A549 (cell line): ENCODE data around the gene APLP2. TPM values are rescaled to one million over a fixed set of nuclear protein-coding genes. Genes with fewer than 3 reads are reported as not detected.
A peak's percentile ranks its signal among the peaks of the same experiment; 100 is the strongest.

Experiments
- ATAC-seq, 2 experiments: fragments of 200-7000 bp in 1 of 2; fragments of >200 bp in 1 of 2; cut with Nextera tagmentation in 1 of 2; cut with Tn5 transposase in 1 of 2; 3 replicates each; pipeline versions ENCODE4 v1.8.0 to v1.9.1; 2018 to 2020; ENCODE audit warnings: mild to moderate bottlenecking in 1 of 2, moderate library complexity in 1 of 2
- CTCF ChIA-PET: fragments of 300-600 bp; sonication (Branson Sonifier 250); formaldehyde crosslinking; extraction: SDS; loops from one replicate; lab custom pipeline; 2021; ENCODE audit warnings: antibody characterized with exemption, inconsistent platforms; lab: Yijun Ruan, JAX
- POLR2A ChIA-PET: fragments of 350-600 bp; formaldehyde crosslinking; extraction: SDS; loops from one replicate; lab custom pipeline; 2021; ENCODE audit warnings: antibody characterized with exemption, inconsistent platforms; lab: Yijun Ruan, JAX
- DNase-seq, 2 experiments: peaks; one replicate each; pipeline versions ENCODE4 v3.0.0 to v3.0.0-alpha.2; 2011 to 2016; ENCODE audit warnings: low read depth in 1 of 2, low spot score in 1 of 2
- FAIRE-seq: peaks from 2 replicates; lab custom pipeline; 2011; peaks lifted over from hg19 to GRCh38; lab: Jason Lieb, UNC
- H3K27ac ChIP-seq, 2 experiments: fragments of >200 bp; sonication (Bioruptor Twin); formaldehyde crosslinking; 3 replicates each; pipeline ENCODE4 v1.5.1; 2016 to 2017
- H3K4me1 ChIP-seq: fragments of >200 bp; sonication (Bioruptor Twin); formaldehyde crosslinking; 3 replicates; pipeline ENCODE4 v1.6.1; 2016
- H3K4me2 ChIP-seq: fragments of >200 bp; sonication (Bioruptor Twin); formaldehyde crosslinking; 3 replicates; pipeline ENCODE4 v1.6.1; 2016
- H3K4me3 ChIP-seq: fragments of >200 bp; sonication (Bioruptor Twin); formaldehyde crosslinking; 3 replicates; pipeline ENCODE4 v1.5.1; 2016
- H3K9me3 ChIP-seq: fragments of >200 bp; sonication (Bioruptor Twin); formaldehyde crosslinking; 3 replicates; pipeline ENCODE4 v1.6.1; 2016
- CBX8 ChIP-seq: fragments of 200-600 bp; sonication (generic); IDR thresholded peaks from 2 replicates; pipeline ENCODE4 v1.6.1; 2016
- FOSB ChIP-seq: fragments of 250-450 bp; sonication (Bioruptor Pico); IDR thresholded peaks from 2 replicates; pipeline ENCODE4 v1.5.0; 2020; ENCODE audit warnings: mild to moderate bottlenecking, moderate library complexity
- HOXA7 ChIP-seq: fragments of 250-450 bp; sonication (Bioruptor Pico); IDR thresholded peaks from 2 replicates; pipeline ENCODE4 v1.5.0; 2020; ENCODE audit warnings: mild to moderate bottlenecking, moderate library complexity
- MAFK ChIP-seq: fragments of 450-650 bp; IDR thresholded peaks from 2 replicates; pipeline ENCODE4 v1.6.1; 2014; ENCODE audit not compliant: partially characterized antibody
- RAD21 ChIP-seq, 2 experiments: fragments of >200 bp in 1 of 2; sonication (Bioruptor Twin) in 1 of 2; formaldehyde crosslinking in 1 of 2; IDR thresholded peaks in 1 of 2; conservative IDR thresholded peaks in 1 of 2; 2 replicates in 1 of 2; 3 replicates in 1 of 2; pipeline ENCODE4 v1.6.1; 2012 to 2018; ENCODE audit warnings: inconsistent platforms in 1 of 2
- RCOR1 ChIP-seq: fragments of 150-350 bp; IDR thresholded peaks from 2 replicates; pipeline ENCODE4 v1.6.1; 2014; ENCODE audit warnings: antibody characterized with exemption, low read length, low read depth
- RNF2 ChIP-seq: fragments of 200-600 bp; sonication (generic); IDR thresholded peaks from 2 replicates; pipeline ENCODE4 v1.6.1; 2016; ENCODE audit warnings: low read depth, mild to moderate bottlenecking, antibody characterized with exemption, moderate library complexity, borderline replicate concordance
- ZC3H11A ChIP-seq: fragments of 450-650 bp; IDR thresholded peaks from 2 replicates; pipeline ENCODE4 v1.6.1; 2014; ENCODE audit warnings: antibody characterized with exemption, mild to moderate bottlenecking
- WGBS: methylation state at CpG from one replicate; pipeline ENCODE4 v1.1.6; 2017; ENCODE audit errors: missing lambda C conversion rate; 5-methylcytosine and 5-hydroxymethylcytosine counted together
- polyA plus RNA-seq, 4 experiments: library from polyadenylated mRNA; depleted of rRNA in 3 of 4; stranded (reverse); fragments of >200 nt; fragmentation: RNase III in 1 of 4; extraction: RNeasy Plus Mini Kit Qiagen cat#74134 plus additional on column Dnase treatment in 1 of 4; gene quantifications; 2 replicates in 3 of 4; 3 replicates in 1 of 4; pipeline ENCODE4 v1.2.3, GENCODE V29; 2011 to 2017
- TF ChIP-seq, protein P1 (sequence below): fragments of 200-600 bp; sonication (generic); IDR thresholded peaks from 2 replicates; pipeline ENCODE4 v1.6.1; 2016; ENCODE audit warnings: antibody characterized with exemption, mild to moderate bottlenecking, moderate library complexity
- TF ChIP-seq, protein P2 (sequence below): fragments of 250-450 bp; sonication (Bioruptor Pico); IDR thresholded peaks from 2 replicates; pipeline ENCODE4 v1.5.0; 2020; ENCODE audit warnings: low read depth, mild to moderate bottlenecking, moderate library complexity
- TF ChIP-seq, protein P3 (sequence below): fragments of >200 bp; sonication (Bioruptor Twin); formaldehyde crosslinking; IDR thresholded peaks from 2 replicates; pipeline ENCODE4 v1.6.1; 2016
- TF ChIP-seq, protein P4 (sequence below): fragments of 450-650 bp; IDR thresholded peaks from 2 replicates; pipeline ENCODE4 v1.6.1; 2014; ENCODE audit warnings: antibody characterized with exemption
- TF ChIP-seq, protein P5 (sequence below): fragments of >200 bp; sonication (Bioruptor Twin); formaldehyde crosslinking; IDR thresholded peaks from 3 replicates; pipeline ENCODE4 v1.5.1; 2016
- TF ChIP-seq, protein P6 (sequence below): IDR thresholded peaks from 2 replicates; pipeline ENCODE4 v1.6.1; 2012
- TF ChIP-seq, protein P7 (sequence below): IDR thresholded peaks from 2 replicates; pipeline ENCODE4 v1.6.1; 2012; ENCODE audit warnings: low read depth, borderline replicate concordance

The APLP2 gene
- polyA plus RNA-seq, 2 of the 4 experiments (the other 2 are of a cell fraction) = 166 to 203 TPM

DNA sequence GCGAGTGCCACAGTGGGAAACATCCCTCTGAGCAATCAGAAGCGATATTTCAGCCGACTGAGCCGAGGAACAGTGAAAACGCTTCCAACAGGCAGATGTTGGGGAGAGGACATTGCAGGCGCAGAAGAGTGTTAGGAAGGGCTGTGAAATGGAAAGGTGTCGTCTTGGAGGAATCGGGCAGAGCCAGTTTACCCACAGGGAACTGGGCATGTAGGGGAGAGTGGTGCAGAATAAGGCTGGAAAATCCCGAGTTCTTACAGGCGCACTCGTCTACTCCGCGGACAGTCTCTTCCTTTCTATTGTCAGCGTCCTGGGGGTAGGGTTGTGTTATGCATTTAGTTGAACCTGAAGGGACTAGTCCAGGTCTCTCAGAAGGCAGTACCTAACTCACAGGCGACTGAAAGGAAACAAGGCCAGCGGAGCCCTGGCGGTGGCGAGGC is 1.1 kb upstream of the APLP2 start (continued):
- TF ChIP-seq MAFK (no peak), ZC3H11A (no peak)
- TF ChIP-seq, protein P1, sequence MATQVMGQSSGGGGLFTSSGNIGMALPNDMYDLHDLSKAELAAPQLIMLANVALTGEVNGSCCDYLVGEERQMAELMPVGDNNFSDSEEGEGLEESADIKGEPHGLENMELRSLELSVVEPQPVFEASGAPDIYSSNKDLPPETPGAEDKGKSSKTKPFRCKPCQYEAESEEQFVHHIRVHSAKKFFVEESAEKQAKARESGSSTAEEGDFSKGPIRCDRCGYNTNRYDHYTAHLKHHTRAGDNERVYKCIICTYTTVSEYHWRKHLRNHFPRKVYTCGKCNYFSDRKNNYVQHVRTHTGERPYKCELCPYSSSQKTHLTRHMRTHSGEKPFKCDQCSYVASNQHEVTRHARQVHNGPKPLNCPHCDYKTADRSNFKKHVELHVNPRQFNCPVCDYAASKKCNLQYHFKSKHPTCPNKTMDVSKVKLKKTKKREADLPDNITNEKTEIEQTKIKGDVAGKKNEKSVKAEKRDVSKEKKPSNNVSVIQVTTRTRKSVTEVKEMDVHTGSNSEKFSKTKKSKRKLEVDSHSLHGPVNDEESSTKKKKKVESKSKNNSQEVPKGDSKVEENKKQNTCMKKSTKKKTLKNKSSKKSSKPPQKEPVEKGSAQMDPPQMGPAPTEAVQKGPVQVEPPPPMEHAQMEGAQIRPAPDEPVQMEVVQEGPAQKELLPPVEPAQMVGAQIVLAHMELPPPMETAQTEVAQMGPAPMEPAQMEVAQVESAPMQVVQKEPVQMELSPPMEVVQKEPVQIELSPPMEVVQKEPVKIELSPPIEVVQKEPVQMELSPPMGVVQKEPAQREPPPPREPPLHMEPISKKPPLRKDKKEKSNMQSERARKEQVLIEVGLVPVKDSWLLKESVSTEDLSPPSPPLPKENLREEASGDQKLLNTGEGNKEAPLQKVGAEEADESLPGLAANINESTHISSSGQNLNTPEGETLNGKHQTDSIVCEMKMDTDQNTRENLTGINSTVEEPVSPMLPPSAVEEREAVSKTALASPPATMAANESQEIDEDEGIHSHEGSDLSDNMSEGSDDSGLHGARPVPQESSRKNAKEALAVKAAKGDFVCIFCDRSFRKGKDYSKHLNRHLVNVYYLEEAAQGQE = no peak
- TF ChIP-seq, protein P2, sequence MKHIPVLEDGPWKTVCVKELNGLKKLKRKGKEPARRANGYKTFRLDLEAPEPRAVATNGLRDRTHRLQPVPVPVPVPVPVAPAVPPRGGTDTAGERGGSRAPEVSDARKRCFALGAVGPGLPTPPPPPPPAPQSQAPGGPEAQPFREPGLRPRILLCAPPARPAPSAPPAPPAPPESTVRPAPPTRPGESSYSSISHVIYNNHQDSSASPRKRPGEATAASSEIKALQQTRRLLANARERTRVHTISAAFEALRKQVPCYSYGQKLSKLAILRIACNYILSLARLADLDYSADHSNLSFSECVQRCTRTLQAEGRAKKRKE (CRISPR knock-in tag) = no peak

DNA sequence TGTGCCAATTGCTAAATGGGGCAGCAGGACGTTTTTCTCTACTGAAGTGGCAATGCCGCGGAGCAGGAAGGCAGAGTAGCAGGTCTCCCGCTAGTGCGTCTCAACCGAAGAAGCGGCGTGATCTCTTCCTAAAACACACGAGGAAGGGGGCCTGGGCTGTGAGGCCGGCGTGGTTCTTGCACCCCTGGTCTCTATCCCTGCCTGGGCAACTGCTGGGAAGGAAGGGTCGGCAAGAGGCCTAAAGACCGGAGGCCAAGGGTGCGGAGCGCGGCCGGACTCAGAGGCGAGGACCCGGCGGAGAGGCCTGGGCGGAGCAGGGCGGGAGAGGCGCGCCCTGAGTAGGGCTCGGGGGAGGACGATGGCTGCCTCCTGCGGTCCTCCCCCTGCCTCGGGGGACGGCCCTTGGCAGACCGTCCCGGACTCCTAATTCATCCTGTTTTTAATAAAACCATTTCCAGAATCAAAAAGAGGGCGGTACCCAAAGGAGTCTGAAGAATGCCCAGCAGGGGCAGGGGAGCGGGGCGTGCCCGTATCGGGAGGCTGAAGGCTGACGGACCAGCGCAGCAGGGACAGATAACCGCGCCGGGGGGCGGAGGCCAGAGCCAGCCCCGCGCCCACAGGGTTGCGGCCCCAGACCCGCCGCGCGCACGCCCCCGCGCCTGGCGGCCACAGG is 572 bp upstream of the APLP2 start:
- FAIRE-seq (no peak), DNase-seq (peak; percentile 47 to 61), ATAC-seq (peak; percentile 65 to 72)
- Histone ChIP-seq H3K4me1 (peaks cover 4% of the 10 kb centered on the region; the same call in 1 of the 3 replicates), H3K4me3 (peak overlapping the region; percentile 96), H3K27ac (peak overlapping the region; percentile 82 to 89), H3K4me2 (peak overlapping the region; percentile 90), H3K9me3 (no peaks in the 10 kb centered on the region)
- TF ChIP-seq HOXA7 (CRISPR knock-in tag) (no peak), RNF2 (no peak), CBX8 (no peak), FOSB (CRISPR knock-in tag) (no peak)
- TF ChIP-seq, protein P3, sequence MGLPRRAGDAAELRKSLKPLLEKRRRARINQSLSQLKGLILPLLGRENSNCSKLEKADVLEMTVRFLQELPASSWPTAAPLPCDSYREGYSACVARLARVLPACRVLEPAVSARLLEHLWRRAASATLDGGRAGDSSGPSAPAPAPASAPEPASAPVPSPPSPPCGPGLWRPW = no peak
- TF ChIP-seq, protein P4, sequence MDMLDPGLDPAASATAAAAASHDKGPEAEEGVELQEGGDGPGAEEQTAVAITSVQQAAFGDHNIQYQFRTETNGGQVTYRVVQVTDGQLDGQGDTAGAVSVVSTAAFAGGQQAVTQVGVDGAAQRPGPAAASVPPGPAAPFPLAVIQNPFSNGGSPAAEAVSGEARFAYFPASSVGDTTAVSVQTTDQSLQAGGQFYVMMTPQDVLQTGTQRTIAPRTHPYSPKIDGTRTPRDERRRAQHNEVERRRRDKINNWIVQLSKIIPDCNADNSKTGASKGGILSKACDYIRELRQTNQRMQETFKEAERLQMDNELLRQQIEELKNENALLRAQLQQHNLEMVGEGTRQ = no peak
- POLR2A ChIA-PET = interaction anchor here (0.6 to 3.2 kb wide), 2 partner anchors 55 to 67 kb away, joined by 5 to 53 read pairs; partner anchors contain the start of gene PRDM10
- CTCF ChIA-PET = interaction anchor here (1.4 kb wide), 1 partner anchor 170 kb away, joined by 3 read pairs; no protein-coding TSS in a partner anchor
- 19% methylated on average over 37 of the region's 53 CpGs for WGBS

DNA sequence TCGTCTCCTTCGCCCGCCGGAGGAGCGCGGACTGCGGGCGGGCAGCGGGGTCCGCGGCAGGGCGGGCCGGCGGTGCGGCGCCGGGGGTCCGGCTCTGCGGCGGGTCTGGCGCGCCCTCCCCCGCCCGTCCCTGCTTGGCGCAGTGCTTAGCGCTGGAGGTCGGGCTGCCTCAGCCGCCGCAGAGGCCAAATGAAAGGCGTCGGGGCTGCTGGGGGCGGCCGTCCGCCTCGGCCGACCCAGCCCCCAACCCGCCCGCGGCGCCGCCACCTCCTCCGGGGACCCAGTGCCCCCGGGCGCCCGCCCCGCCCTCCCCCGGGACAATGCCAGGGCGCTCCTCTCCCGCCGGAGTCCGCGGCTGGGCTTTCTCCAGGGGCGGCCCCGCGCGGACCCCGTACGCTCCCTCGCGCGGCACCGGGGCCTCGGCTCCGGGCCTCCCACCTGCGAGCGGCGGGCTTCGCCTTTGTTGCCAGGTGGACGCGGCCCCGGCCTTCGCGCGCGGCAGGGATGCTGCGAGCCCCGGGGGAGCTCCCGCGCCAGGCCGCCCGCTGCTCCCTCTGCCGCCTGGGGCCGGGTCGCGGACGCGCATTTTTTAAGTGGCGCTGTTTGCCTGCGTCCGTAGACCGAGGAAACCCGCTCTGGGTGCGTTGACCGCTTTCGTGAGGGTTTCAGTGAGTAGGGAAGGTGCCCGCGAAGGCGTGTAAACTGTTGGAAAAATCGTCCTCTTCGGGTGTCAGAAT is 583 bp downstream of the APLP2 start:
- H3K4me1 ChIP-seq = peaks cover 4% of the 10 kb centered on the region; the same call in 1 of the 3 replicates
- ChIA-PET POLR2A (interaction anchor here (0.7 to 3.2 kb wide), 3 partner anchors 54 to 73 kb away, joined by 3 to 53 read pairs (median 7); partner anchors contain the start of gene PRDM10), CTCF (interaction anchor here (1.1 to 1.9 kb wide), 3 partner anchors 36 to 171 kb away, joined by 3 to 5 read pairs (median 3); no protein-coding TSS in a partner anchor)
- peak in 1 of 2 experiments; percentile 15 for DNase-seq
- H3K27ac ChIP-seq = peak overlapping the region; percentile 86 to 89
- TF ChIP-seq, protein P5, sequence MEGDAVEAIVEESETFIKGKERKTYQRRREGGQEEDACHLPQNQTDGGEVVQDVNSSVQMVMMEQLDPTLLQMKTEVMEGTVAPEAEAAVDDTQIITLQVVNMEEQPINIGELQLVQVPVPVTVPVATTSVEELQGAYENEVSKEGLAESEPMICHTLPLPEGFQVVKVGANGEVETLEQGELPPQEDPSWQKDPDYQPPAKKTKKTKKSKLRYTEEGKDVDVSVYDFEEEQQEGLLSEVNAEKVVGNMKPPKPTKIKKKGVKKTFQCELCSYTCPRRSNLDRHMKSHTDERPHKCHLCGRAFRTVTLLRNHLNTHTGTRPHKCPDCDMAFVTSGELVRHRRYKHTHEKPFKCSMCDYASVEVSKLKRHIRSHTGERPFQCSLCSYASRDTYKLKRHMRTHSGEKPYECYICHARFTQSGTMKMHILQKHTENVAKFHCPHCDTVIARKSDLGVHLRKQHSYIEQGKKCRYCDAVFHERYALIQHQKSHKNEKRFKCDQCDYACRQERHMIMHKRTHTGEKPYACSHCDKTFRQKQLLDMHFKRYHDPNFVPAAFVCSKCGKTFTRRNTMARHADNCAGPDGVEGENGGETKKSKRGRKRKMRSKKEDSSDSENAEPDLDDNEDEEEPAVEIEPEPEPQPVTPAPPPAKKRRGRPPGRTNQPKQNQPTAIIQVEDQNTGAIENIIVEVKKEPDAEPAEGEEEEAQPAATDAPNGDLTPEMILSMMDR = no peak; the same call in 2 of the 3 replicates
- TF ChIP-seq, protein P6, sequence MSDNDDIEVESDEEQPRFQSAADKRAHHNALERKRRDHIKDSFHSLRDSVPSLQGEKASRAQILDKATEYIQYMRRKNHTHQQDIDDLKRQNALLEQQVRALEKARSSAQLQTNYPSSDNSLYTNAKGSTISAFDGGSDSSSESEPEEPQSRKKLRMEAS = peak; percentile 11; the same call in 1 of the 2 replicates
- TF ChIP-seq RAD21 (conservative IDR thresholded peaks at IDR 0.05 in 1 of 2, IDR thresholded peaks at IDR 0.05 in 1 of 2) (peak in 1 of 2 experiments; percentile 18; a peak in 1 of 5 replicates), RCOR1 (no peak)
- TF ChIP-seq, protein P7, sequence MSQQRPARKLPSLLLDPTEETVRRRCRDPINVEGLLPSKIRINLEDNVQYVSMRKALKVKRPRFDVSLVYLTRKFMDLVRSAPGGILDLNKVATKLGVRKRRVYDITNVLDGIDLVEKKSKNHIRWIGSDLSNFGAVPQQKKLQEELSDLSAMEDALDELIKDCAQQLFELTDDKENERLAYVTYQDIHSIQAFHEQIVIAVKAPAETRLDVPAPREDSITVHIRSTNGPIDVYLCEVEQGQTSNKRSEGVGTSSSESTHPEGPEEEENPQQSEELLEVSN = no peak
- FAIRE-seq = no peak
- H3K4me3 ChIP-seq = peak overlapping the region; percentile 96
- no peaks in the 10 kb centered on the region for H3K9me3 ChIP-seq
- H3K4me2 ChIP-seq = peak overlapping the region; percentile 88
- 0% methylated on average over 11 of the region's 100 CpGs for WGBS
- peak; percentile 30 to 57; a peak in 5 of 6 replicates for ATAC-seq
